Transverse colon (tissue), 4 donors: Measurements from ENCODE around the gene TRPT1.

Source experiments
- CTCF ChIP-seq, 5 experiments: fragments of 200-600 bp in 3 of 5; fragments of 450-650 bp in 2 of 5; sonication (generic) in 3 of 5; IDR thresholded peaks; 1 replicate in 2 of 5; 2 replicates in 3 of 5; pipeline ENCODE4 v1.5.1; 2016 to 2017; ENCODE audit warnings: antibody characterized with exemption in 5 of 5, inconsistent platforms in 3 of 5, mild to moderate bottlenecking in 2 of 5, moderate library complexity in 1 of 5
- EP300 ChIP-seq: sonication (generic); formaldehyde crosslinking; IDR thresholded peaks from one replicate; pipeline ENCODE4 v1.6.1; 2017; ENCODE audit warnings: antibody characterized with exemption, low read depth
- POLR2A ChIP-seq: fragments of 450-650 bp; IDR thresholded peaks from one replicate; pipeline ENCODE4 v1.6.1; 2016; ENCODE audit warnings: antibody characterized with exemption, mild to moderate bottlenecking, moderate library complexity
- POLR2AphosphoS5 ChIP-seq, 3 donors: sonication (generic); formaldehyde crosslinking; IDR thresholded peaks; one replicate each; pipeline ENCODE4 v1.6.1; 2016; ENCODE audit warnings: antibody characterized with exemption in 3 of 3

DNA sequence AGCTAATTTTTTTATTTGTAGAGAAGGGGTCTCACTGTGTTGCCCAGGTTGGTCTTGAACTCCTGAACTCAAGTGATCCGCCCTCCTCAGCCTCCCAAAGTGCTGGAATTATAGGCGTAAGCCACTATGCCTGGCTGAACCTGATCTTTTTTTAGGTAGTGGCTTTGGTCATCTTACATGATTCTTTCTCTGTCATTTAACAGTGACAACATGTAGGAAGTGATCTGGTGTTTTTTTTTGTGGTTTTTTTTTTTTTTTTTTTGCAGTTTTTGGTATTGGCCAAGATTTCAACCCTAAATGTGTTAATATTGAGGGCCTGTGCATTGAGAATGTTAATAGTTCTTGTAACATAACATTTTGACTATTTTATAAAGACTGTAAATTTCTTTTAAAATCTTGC is 27.5 kb downstream of the TRPT1 start:
- TF ChIP-seq POLR2A (no peak), CTCF (IDR thresholded peaks at IDR 0.05) (no peak), EP300 (no peak), POLR2AphosphoS5 (IDR thresholded peaks at IDR 0.05) (no peak)
